Activated B cell treated with CpG ODN at 0.5 μM for 24 hours (primary cell): ENCODE measurements around the gene DISC1. TPM values are rescaled to one million over a fixed set of nuclear protein-coding genes. Genes with fewer than 3 reads are reported as not detected.

Experiments used
- ATAC-seq: fragments of 200-7000 bp; cut with Tn5 transposase; one replicate; pipeline ENCODE4 v1.10.0; 2021; ENCODE audit warnings: low read depth, mild to moderate bottlenecking, moderate library complexity
- CTCF ChIA-PET: fragments of 350-600 bp; sonication (Branson Sonifier 250); formaldehyde crosslinking; loops from one replicate; lab custom pipeline; 2021; ENCODE audit warnings: antibody characterized with exemption; lab: Charles Lee
- POLR2A ChIA-PET: fragments of 350-600 bp; sonication (Branson Sonifier 250); formaldehyde crosslinking; loops from one replicate; lab custom pipeline; 2021; ENCODE audit warnings: antibody characterized with exemption; lab: Charles Lee
- DNase-seq: peaks from one replicate; pipeline ENCODE4 v3.0.0; 2022
- H3K27ac Mint-ChIP-seq: one replicate; pipeline ENCODE4 v1.8.0; 2020; ENCODE audit warnings: mixed read lengths
- H3K27me3 Mint-ChIP-seq: one replicate; pipeline ENCODE4 v1.8.0; 2021; ENCODE audit warnings: mixed read lengths
- H3K36me3 Mint-ChIP-seq: one replicate; pipeline ENCODE4 v1.8.0; 2021; ENCODE audit warnings: low read depth, mixed read lengths
- H3K4me1 Mint-ChIP-seq: one replicate; pipeline ENCODE4 v1.8.0; 2021; ENCODE audit warnings: mixed read lengths
- H3K4me3 Mint-ChIP-seq: one replicate; pipeline ENCODE4 v1.8.0; 2020; ENCODE audit warnings: mild to moderate bottlenecking, mixed read lengths
- H3K9me3 Mint-ChIP-seq: one replicate; pipeline ENCODE4 v1.8.0; 2020; ENCODE audit warnings: mixed read lengths
- intact Hi-C: fragments of 100-400 bp; cut with micrococcal nuclease; formaldehyde crosslinking; loops from one replicate; pipeline ENCODE4 v1.15.1; 2024
- total RNA-seq: library from RNA; stranded (reverse); gene quantifications from 2 replicates; pipeline ENCODE4 v1.2.3, GENCODE V29; 2022
- TF ChIP-seq, protein P1 (sequence below): fragments of 200-600 bp; IDR thresholded peaks from one replicate; pipeline ENCODE4 v1.8.0; 2022; ENCODE audit warnings: antibody characterized with exemption, mild to moderate bottlenecking

DISC1 gene
- total RNA-seq, 1 donor from 2014 or later = 2.4 TPM

DNA sequence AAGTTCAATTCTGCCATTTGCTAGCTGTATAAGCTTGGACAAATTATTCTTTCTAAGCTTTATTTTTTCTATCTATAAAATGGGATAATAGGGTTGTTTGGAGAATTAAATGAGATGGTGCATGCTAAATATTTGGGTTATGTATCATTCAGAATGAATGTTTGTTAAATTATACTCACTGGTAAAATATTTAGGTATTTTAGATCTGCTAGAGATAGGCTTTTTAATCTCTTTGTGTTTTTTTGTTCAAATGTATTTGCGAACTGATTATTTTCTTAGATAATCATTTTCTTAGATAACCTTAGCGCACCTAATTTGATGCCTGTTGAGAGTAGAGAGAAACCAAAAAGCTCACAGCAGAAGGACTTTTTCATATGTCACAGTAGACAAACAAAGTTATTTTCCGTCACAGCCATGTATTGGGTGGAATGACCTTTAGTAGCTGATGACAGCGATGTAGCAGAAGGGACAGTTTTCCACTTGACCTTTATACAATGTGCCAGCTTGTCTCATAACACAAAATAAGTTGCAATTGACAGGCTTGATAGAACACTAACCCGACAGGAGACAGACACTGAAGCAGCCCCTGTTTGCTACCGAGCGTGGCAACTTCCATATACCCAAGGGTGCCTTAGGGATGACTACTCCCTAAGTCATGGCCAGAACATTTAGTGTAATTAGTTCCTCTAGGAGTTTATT is 93.0 kb downstream of the DISC1 start:
- Mint-ChIP-seq H3K9me3 (no peaks in the 10 kb centered on the region), H3K27me3 (peaks cover 1% of the 10 kb centered on the region), H3K27ac (no peak overlapping the region), H3K36me3 (no peaks in the 10 kb centered on the region), H3K4me3 (no peak overlapping the region), H3K4me1 (peaks cover 16% of the 10 kb centered on the region)
- ChIA-PET POLR2A (no interaction called here), CTCF (interaction anchor here (0.8 kb wide), 1 partner anchor 10 kb away, joined by 3 read pairs; no protein-coding TSS in a partner anchor)
- TF ChIP-seq, protein P1, sequence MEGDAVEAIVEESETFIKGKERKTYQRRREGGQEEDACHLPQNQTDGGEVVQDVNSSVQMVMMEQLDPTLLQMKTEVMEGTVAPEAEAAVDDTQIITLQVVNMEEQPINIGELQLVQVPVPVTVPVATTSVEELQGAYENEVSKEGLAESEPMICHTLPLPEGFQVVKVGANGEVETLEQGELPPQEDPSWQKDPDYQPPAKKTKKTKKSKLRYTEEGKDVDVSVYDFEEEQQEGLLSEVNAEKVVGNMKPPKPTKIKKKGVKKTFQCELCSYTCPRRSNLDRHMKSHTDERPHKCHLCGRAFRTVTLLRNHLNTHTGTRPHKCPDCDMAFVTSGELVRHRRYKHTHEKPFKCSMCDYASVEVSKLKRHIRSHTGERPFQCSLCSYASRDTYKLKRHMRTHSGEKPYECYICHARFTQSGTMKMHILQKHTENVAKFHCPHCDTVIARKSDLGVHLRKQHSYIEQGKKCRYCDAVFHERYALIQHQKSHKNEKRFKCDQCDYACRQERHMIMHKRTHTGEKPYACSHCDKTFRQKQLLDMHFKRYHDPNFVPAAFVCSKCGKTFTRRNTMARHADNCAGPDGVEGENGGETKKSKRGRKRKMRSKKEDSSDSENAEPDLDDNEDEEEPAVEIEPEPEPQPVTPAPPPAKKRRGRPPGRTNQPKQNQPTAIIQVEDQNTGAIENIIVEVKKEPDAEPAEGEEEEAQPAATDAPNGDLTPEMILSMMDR = no peak
- no peak for DNase-seq
- ATAC-seq = no peak
- intact Hi-C loops = no loop called here

DNA sequence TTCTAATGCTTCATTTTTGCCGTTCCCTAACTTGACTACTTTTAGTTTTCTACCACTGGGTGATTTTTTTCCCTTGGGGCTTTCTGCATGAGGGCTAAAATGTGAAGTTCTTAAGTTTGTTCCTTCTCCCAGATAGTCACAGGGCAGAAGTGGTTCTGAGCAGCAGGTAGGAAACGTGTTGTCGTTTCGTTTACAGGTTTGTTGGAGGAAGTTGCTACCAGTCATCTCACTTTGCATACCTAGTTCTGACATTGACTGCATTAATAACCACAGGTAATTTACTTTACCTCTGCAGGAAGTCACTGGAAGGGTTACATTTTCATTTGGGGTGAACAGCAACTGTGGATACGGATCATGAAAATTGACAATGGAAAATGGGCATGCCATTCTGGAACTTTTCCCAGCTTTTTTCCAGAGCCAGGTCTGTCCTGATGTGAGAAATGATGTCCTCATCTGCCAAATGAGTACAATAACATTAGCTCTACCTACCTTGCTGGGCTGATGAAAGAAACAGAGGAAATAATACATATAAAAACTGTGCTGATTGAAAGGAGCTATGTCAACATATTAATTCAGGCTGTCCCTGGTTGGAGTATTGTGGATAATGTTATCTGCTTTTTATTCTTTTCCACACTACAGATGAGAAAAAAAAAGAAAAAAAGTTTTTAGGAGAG is 94.2 kb downstream of the DISC1 start:
- Mint-ChIP-seq H3K27ac (no peak overlapping the region), H3K36me3 (no peaks in the 10 kb centered on the region), H3K9me3 (no peaks in the 10 kb centered on the region), H3K4me1 (peaks cover 20% of the 10 kb centered on the region), H3K27me3 (no peaks in the 10 kb centered on the region), H3K4me3 (no peak overlapping the region)
- intact Hi-C loops = no loop called here
- TF ChIP-seq, protein P1 = no peak
- ATAC-seq (no peak), DNase-seq (no peak)
- ChIA-PET CTCF (interaction anchor here (1.0 kb wide), 1 partner anchor 36 kb away, joined by 3 read pairs; no protein-coding TSS in a partner anchor), POLR2A (no interaction called here)

DNA sequence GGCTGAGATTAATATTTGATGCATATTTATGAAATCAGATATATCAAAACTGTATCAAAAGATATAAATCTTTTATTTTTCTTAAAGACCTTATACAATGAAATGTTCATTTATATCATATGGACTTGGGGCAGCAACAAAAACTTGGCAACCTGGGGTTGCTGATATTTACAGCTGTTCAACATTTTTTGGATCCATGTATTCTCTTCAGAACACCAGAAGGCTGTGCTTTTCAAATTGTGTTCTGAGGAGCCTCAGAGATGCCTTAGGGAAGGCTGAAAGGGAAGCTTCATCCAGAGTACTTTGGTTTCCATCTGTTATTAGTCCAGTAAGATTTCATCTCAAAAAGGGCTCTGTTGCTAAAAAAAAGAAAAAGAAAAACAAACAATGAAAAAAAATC is 94.8 kb downstream of the DISC1 start:
- intact Hi-C loops = no loop called here

DNA sequence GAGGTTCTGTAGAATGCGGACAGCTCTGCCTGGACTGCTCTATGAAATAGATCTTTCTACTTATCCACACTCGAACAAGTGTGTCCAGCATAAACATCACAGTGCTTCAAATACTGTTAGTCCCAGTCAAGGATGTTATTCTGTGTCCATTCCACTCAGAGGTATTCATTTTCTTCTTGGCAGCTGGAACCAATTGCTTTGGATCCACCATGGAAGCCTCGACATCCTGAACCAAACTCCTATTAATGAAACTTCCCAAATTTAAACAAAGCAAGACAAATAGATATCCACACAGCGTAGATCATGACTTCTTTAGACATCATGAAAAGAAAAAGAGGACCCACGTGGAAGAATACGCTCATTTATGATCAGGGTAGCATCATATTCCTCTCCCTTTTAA is 95.8 kb downstream of the DISC1 start:
- Mint-ChIP-seq H3K4me1 (peaks cover 20% of the 10 kb centered on the region), H3K36me3 (no peaks in the 10 kb centered on the region), H3K4me3 (no peak overlapping the region), H3K27me3 (no peaks in the 10 kb centered on the region), H3K9me3 (no peaks in the 10 kb centered on the region), H3K27ac (no peak overlapping the region)
- DNase-seq (no peak), ATAC-seq (no peak)
- TF ChIP-seq, protein P1 = no peak
- POLR2A ChIA-PET = no interaction called here
- CTCF ChIA-PET = no interaction called here
- intact Hi-C loops = no loop called here

More for the DNA sequence above, 94.8 kb downstream of the DISC1 start:
- no peak for DNase-seq
- no peaks in the 10 kb centered on the region for H3K36me3 Mint-ChIP-seq
- no peak overlapping the region for H3K4me3 Mint-ChIP-seq
- POLR2A ChIA-PET = no interaction called here
- ATAC-seq = no peak
- H3K27me3 Mint-ChIP-seq = no peaks in the 10 kb centered on the region
- H3K4me1 Mint-ChIP-seq = peaks cover 20% of the 10 kb centered on the region
- H3K27ac Mint-ChIP-seq = no peak overlapping the region
- no peaks in the 10 kb centered on the region for H3K9me3 Mint-ChIP-seq
- CTCF ChIA-PET = interaction anchor here (1.0 kb wide), 1 partner anchor 35 kb away, joined by 3 read pairs; no protein-coding TSS in a partner anchor
- TF ChIP-seq, protein P1 = no peak

DNA sequence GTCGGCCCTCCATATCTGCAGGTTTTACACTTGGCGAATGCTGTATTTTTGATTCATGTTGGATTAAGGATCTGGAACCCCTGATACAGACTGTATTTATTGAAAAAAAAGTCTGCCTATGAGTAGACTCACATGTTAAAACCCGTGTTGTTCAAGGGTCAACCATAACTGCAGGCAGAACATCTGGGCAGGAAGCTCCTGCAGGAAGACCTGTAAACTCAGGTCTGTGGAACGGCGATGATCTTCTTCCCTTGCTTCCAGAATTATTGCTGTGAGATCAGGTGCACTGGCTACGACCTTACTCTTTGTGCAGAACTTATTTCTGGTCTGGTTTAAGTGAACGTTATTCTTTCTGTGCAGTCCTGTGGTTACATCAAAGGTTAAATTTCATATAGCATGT is 96.6 kb downstream of the DISC1 start:
- ChIA-PET CTCF (no interaction called here), POLR2A (no interaction called here)
- DNase-seq (no peak), ATAC-seq (no peak)
- H3K4me3 Mint-ChIP-seq = no peak overlapping the region
- no peaks in the 10 kb centered on the region for H3K36me3 Mint-ChIP-seq
- peaks cover 20% of the 10 kb centered on the region for H3K4me1 Mint-ChIP-seq
- TF ChIP-seq, protein P1 = no peak
- no peak overlapping the region for H3K27ac Mint-ChIP-seq
- no peaks in the 10 kb centered on the region for H3K27me3 Mint-ChIP-seq
- H3K9me3 Mint-ChIP-seq = no peaks in the 10 kb centered on the region
- intact Hi-C loops = no loop called here
